A549 (cell line): ENCODE results near the gene GPR137C. TPM values are rescaled to one million over a fixed set of nuclear protein-coding genes. Genes with fewer than 3 reads are reported as not detected.

Experiments used
- ATAC-seq, 2 experiments: fragments of 200-7000 bp in 1 of 2; fragments of >200 bp in 1 of 2; cut with Nextera tagmentation in 1 of 2; cut with Tn5 transposase in 1 of 2; 3 replicates each; pipeline versions ENCODE4 v1.8.0 to v1.9.1; 2018 to 2020; ENCODE audit warnings: mild to moderate bottlenecking in 1 of 2, moderate library complexity in 1 of 2
- CTCF ChIA-PET: fragments of 300-600 bp; sonication (Branson Sonifier 250); formaldehyde crosslinking; extraction: SDS; loops from one replicate; lab custom pipeline; 2021; ENCODE audit warnings: antibody characterized with exemption, inconsistent platforms; lab: Yijun Ruan, JAX
- POLR2A ChIA-PET: fragments of 350-600 bp; formaldehyde crosslinking; extraction: SDS; loops from one replicate; lab custom pipeline; 2021; ENCODE audit warnings: antibody characterized with exemption, inconsistent platforms; lab: Yijun Ruan, JAX
- DNase-seq, 2 experiments: peaks; one replicate each; pipeline versions ENCODE4 v3.0.0 to v3.0.0-alpha.2; 2011 to 2016; ENCODE audit warnings: low read depth in 1 of 2, low spot score in 1 of 2
- FAIRE-seq: peaks from 2 replicates; lab custom pipeline; 2011; peaks lifted over from hg19 to GRCh38; lab: Jason Lieb, UNC
- H3K27ac ChIP-seq, 2 experiments: fragments of >200 bp; sonication (Bioruptor Twin); formaldehyde crosslinking; 3 replicates each; pipeline ENCODE4 v1.5.1; 2016 to 2017
- H3K4me1 ChIP-seq: fragments of >200 bp; sonication (Bioruptor Twin); formaldehyde crosslinking; 3 replicates; pipeline ENCODE4 v1.6.1; 2016
- H3K4me2 ChIP-seq: fragments of >200 bp; sonication (Bioruptor Twin); formaldehyde crosslinking; 3 replicates; pipeline ENCODE4 v1.6.1; 2016
- H3K4me3 ChIP-seq: fragments of >200 bp; sonication (Bioruptor Twin); formaldehyde crosslinking; 3 replicates; pipeline ENCODE4 v1.5.1; 2016
- H3K9me3 ChIP-seq: fragments of >200 bp; sonication (Bioruptor Twin); formaldehyde crosslinking; 3 replicates; pipeline ENCODE4 v1.6.1; 2016
- BHLHE40 ChIP-seq: IDR thresholded peaks from 2 replicates; pipeline ENCODE4 v1.6.1; 2012; ENCODE audit warnings: low read depth, low read length, inconsistent platforms
- CEBPB ChIP-seq, 2 experiments: fragments of >200 bp in 1 of 2; sonication (Bioruptor Twin) in 1 of 2; formaldehyde crosslinking in 1 of 2; IDR thresholded peaks; 2 replicates each; pipeline ENCODE4 v1.6.1; 2012 to 2016
- EHF ChIP-seq: fragments of 250-450 bp; sonication (Bioruptor Pico); IDR thresholded peaks from 2 replicates; pipeline ENCODE4 v1.5.0; 2020; ENCODE audit warnings: mild to moderate bottlenecking
- ESRRA ChIP-seq: fragments of 150-350 bp; IDR thresholded peaks from 2 replicates; pipeline ENCODE4 v1.6.1; 2014; ENCODE audit warnings: mild to moderate bottlenecking, low read length, borderline replicate concordance
- FOSL2 ChIP-seq, 2 experiments: fragments of 450-650 bp in 1 of 2; fragments of >200 bp in 1 of 2; sonication (Bioruptor Twin) in 1 of 2; formaldehyde crosslinking; IDR thresholded peaks; 2 replicates each; pipeline versions ENCODE4 v1.5.0 to v1.6.1; 2016 to 2020; ENCODE audit warnings: mild to moderate bottlenecking in 1 of 2, moderate library complexity in 1 of 2
- FOXS1 ChIP-seq: fragments of 250-450 bp; sonication (Bioruptor Pico); IDR thresholded peaks from 2 replicates; pipeline ENCODE4 v1.5.0; 2020; ENCODE audit warnings: mild to moderate bottlenecking, moderate library complexity
- HOXB13 ChIP-seq: fragments of 250-450 bp; sonication (Bioruptor Pico); IDR thresholded peaks from 2 replicates; pipeline ENCODE4 v1.5.0; 2020; ENCODE audit warnings: low read depth, mild to moderate bottlenecking, moderate library complexity
- KDM1A ChIP-seq: fragments of 200-600 bp; sonication (generic); IDR thresholded peaks from 2 replicates; pipeline ENCODE4 v1.6.1; 2016; ENCODE audit warnings: low read depth, mild to moderate bottlenecking
- KDM5A ChIP-seq: fragments of 200-600 bp; sonication (generic); IDR thresholded peaks from 2 replicates; pipeline ENCODE4 v1.6.1; 2016; ENCODE audit warnings: antibody characterized with exemption, mild to moderate bottlenecking
- MAZ ChIP-seq: fragments of 150-350 bp; IDR thresholded peaks from 2 replicates; pipeline ENCODE4 v1.6.1; 2014; ENCODE audit warnings: antibody characterized with exemption, low read depth, low read length, borderline replicate concordance
- MYC ChIP-seq: IDR thresholded peaks from 2 replicates; pipeline ENCODE4 v1.6.1; 2012; ENCODE audit warnings: mild to moderate bottlenecking, inconsistent platforms, low read length, improper control_type of control experiment, borderline replicate concordance
- NFE2L2 ChIP-seq: fragments of 150-350 bp; conservative IDR thresholded peaks from 2 replicates; pipeline ENCODE4 v1.6.1; 2014; ENCODE audit warnings: low read length
- RAD21 ChIP-seq, 2 experiments: fragments of >200 bp in 1 of 2; sonication (Bioruptor Twin) in 1 of 2; formaldehyde crosslinking in 1 of 2; IDR thresholded peaks in 1 of 2; conservative IDR thresholded peaks in 1 of 2; 2 replicates in 1 of 2; 3 replicates in 1 of 2; pipeline ENCODE4 v1.6.1; 2012 to 2018; ENCODE audit warnings: inconsistent platforms in 1 of 2
- TFCP2L1 ChIP-seq: fragments of 250-450 bp; sonication (Bioruptor Pico); IDR thresholded peaks from 2 replicates; pipeline ENCODE4 v1.5.0; 2021; ENCODE audit warnings: mild to moderate bottlenecking
- ZFP36 ChIP-seq: fragments of 450-650 bp; IDR thresholded peaks from 2 replicates; pipeline ENCODE4 v1.6.1; 2014; ENCODE audit warnings: borderline replicate concordance; ENCODE audit not compliant: partially characterized antibody
- WGBS: methylation state at CpG from one replicate; pipeline ENCODE4 v1.1.6; 2017; ENCODE audit errors: missing lambda C conversion rate; 5-methylcytosine and 5-hydroxymethylcytosine counted together
- polyA plus RNA-seq, 4 experiments: library from polyadenylated mRNA; depleted of rRNA in 3 of 4; stranded (reverse); fragments of >200 nt; fragmentation: RNase III in 1 of 4; extraction: RNeasy Plus Mini Kit Qiagen cat#74134 plus additional on column Dnase treatment in 1 of 4; gene quantifications; 2 replicates in 3 of 4; 3 replicates in 1 of 4; pipeline ENCODE4 v1.2.3, GENCODE V29; 2011 to 2017
- TF ChIP-seq, protein P1 (sequence below): fragments of 250-450 bp; sonication (Bioruptor Pico); IDR thresholded peaks from 2 replicates; pipeline ENCODE4 v1.5.0; 2021; ENCODE audit warnings: mild to moderate bottlenecking, moderate library complexity, borderline replicate concordance
- TF ChIP-seq, protein P2 (sequence below): fragments of 200-600 bp; sonication (generic); IDR thresholded peaks from 2 replicates; pipeline ENCODE4 v1.6.1; 2016; ENCODE audit warnings: antibody characterized with exemption, mild to moderate bottlenecking, moderate library complexity
- TF ChIP-seq, protein P3 (sequence below): fragments of >200 bp; sonication (Bioruptor Twin); formaldehyde crosslinking; IDR thresholded peaks from 3 replicates; pipeline ENCODE4 v1.6.1; 2016
- TF ChIP-seq, protein P4 (sequence below): IDR thresholded peaks from 2 replicates; pipeline ENCODE4 v1.6.1; 2012; ENCODE audit warnings: low read depth, borderline replicate concordance

The GPR137C gene
- polyA plus RNA-seq, 2 of the 4 experiments (the other 2 are of a cell fraction) = 0.21 to 0.27 TPM

DNA sequence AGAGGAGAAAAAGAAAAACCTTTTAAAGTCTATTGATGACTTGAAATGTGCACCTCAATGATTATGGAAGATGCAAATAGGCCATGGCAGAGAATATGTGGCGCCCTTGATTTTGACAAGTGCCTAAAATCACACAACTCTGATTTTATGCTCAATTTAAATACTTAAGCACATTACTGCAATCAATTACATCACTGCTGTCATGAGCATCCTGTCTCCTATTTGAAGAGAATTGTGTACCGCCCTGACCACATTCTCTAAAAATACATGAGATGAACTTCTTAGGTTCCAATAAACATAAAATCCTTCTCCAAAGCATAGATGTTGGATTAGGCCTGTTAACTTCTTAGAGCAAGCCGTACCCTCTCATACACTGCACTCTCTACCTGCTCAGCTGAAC is 2.0 kb upstream of the GPR137C start:
- Histone ChIP-seq H3K9me3 (no peaks in the 10 kb centered on the region), H3K4me2 (no peak overlapping the region), H3K4me3 (no peak overlapping the region), H3K4me1 (peaks cover 5% of the 10 kb centered on the region; the same call in 2 of the 3 replicates), H3K27ac (no peak overlapping the region)
- FAIRE-seq (no peak), DNase-seq (no peak), ATAC-seq (no peak)
- TF ChIP-seq EHF (CRISPR knock-in tag) (no peak), MYC (no peak), ESRRA (no peak), BHLHE40 (no peak), ZFP36 (no peak), FOSL2 (IDR thresholded peaks at IDR 0.05) (no peak), FOSL2 (CRISPR knock-in tag; IDR thresholded peaks at IDR 0.05) (no peak), FOXS1 (CRISPR knock-in tag) (no peak), RAD21 (conservative IDR thresholded peaks at IDR 0.05 in 1 of 2, IDR thresholded peaks at IDR 0.05 in 1 of 2) (no peak), KDM1A (no peak), NFE2L2 (no peak), MAZ (no peak), KDM5A (no peak), CEBPB (IDR thresholded peaks at IDR 0.05) (no peak), HOXB13 (CRISPR knock-in tag) (no peak), TFCP2L1 (CRISPR knock-in tag) (no peak)
- TF ChIP-seq, protein P1, sequence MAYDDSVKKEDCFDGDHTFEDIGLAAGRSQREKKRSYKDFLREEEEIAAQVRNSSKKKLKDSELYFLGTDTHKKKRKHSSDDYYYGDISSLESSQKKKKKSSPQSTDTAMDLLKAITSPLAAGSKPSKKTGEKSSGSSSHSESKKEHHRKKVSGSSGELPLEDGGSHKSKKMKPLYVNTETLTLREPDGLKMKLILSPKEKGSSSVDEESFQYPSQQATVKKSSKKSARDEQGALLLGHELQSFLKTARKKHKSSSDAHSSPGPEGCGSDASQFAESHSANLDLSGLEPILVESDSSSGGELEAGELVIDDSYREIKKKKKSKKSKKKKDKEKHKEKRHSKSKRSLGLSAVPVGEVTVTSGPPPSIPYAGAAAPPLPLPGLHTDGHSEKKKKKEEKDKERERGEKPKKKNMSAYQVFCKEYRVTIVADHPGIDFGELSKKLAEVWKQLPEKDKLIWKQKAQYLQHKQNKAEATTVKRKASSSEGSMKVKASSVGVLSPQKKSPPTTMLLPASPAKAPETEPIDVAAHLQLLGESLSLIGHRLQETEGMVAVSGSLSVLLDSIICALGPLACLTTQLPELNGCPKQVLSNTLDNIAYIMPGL (CRISPR knock-in tag) = no peak
- TF ChIP-seq, protein P2, sequence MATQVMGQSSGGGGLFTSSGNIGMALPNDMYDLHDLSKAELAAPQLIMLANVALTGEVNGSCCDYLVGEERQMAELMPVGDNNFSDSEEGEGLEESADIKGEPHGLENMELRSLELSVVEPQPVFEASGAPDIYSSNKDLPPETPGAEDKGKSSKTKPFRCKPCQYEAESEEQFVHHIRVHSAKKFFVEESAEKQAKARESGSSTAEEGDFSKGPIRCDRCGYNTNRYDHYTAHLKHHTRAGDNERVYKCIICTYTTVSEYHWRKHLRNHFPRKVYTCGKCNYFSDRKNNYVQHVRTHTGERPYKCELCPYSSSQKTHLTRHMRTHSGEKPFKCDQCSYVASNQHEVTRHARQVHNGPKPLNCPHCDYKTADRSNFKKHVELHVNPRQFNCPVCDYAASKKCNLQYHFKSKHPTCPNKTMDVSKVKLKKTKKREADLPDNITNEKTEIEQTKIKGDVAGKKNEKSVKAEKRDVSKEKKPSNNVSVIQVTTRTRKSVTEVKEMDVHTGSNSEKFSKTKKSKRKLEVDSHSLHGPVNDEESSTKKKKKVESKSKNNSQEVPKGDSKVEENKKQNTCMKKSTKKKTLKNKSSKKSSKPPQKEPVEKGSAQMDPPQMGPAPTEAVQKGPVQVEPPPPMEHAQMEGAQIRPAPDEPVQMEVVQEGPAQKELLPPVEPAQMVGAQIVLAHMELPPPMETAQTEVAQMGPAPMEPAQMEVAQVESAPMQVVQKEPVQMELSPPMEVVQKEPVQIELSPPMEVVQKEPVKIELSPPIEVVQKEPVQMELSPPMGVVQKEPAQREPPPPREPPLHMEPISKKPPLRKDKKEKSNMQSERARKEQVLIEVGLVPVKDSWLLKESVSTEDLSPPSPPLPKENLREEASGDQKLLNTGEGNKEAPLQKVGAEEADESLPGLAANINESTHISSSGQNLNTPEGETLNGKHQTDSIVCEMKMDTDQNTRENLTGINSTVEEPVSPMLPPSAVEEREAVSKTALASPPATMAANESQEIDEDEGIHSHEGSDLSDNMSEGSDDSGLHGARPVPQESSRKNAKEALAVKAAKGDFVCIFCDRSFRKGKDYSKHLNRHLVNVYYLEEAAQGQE = no peak
- TF ChIP-seq, protein P3, sequence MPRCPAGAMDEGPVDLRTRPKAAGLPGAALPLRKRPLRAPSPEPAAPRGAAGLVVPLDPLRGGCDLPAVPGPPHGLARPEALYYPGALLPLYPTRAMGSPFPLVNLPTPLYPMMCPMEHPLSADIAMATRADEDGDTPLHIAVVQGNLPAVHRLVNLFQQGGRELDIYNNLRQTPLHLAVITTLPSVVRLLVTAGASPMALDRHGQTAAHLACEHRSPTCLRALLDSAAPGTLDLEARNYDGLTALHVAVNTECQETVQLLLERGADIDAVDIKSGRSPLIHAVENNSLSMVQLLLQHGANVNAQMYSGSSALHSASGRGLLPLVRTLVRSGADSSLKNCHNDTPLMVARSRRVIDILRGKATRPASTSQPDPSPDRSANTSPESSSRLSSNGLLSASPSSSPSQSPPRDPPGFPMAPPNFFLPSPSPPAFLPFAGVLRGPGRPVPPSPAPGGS = no peak
- TF ChIP-seq, protein P4, sequence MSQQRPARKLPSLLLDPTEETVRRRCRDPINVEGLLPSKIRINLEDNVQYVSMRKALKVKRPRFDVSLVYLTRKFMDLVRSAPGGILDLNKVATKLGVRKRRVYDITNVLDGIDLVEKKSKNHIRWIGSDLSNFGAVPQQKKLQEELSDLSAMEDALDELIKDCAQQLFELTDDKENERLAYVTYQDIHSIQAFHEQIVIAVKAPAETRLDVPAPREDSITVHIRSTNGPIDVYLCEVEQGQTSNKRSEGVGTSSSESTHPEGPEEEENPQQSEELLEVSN = no peak
- ChIA-PET POLR2A (interaction anchor here (0.6 kb wide), 1 partner anchor 8 kb away, joined by 3 read pairs; no protein-coding TSS in a partner anchor), CTCF (interaction anchor here (2.2 kb wide), 1 partner anchor 16 kb away, joined by 8 read pairs; no protein-coding TSS in a partner anchor)
- whole genome bisulfite sequencing = 85% methylated on average over 3 of the region's 3 CpGs
